H9 (cell line): Measurements from ENCODE around the gene ATP8A2. TPM values are rescaled to one million over a fixed set of nuclear protein-coding genes. Genes with fewer than 3 reads are reported as not detected.

Experiments used
- DNase-seq: peaks from one replicate; pipeline ENCODE4 v3.0.0-alpha.2; 2017
- H2AFZ ChIP-seq: one replicate; pipeline ENCODE4 v1.6.1; 2013; ENCODE audit warnings: mild to moderate bottlenecking, low read length, control low read depth, moderate library complexity
- H2AK5ac ChIP-seq: 2 replicates; pipeline ENCODE4 v1.6.1; 2013; ENCODE audit warnings: low read length, control low read depth, mixed read lengths; ENCODE audit not compliant: insufficient read length
- H2BK120ac ChIP-seq: one replicate; pipeline ENCODE4 v1.6.1; 2013; ENCODE audit warnings: low read depth, mild to moderate bottlenecking, low read length, control low read depth, inconsistent platforms; ENCODE audit not compliant: poor library complexity, severe bottlenecking
- H2BK12ac ChIP-seq: 2 replicates; pipeline ENCODE4 v1.6.1; 2013; ENCODE audit warnings: low read length, control low read depth, mixed read lengths, low read depth; ENCODE audit not compliant: insufficient read length
- H2BK15ac ChIP-seq: 2 replicates; pipeline ENCODE4 v1.6.1; 2013; ENCODE audit warnings: low read depth, low read length, control low read depth
- H2BK20ac ChIP-seq: one replicate; pipeline ENCODE4 v1.6.1; 2013; ENCODE audit warnings: low read depth, mild to moderate bottlenecking, low read length, control low read depth, inconsistent platforms; ENCODE audit not compliant: poor library complexity, severe bottlenecking
- H2BK5ac ChIP-seq: 2 replicates; pipeline ENCODE4 v1.6.1; 2013; ENCODE audit warnings: low read length, control low read depth, mixed read lengths; ENCODE audit not compliant: insufficient read length
- H3K14ac ChIP-seq: 2 replicates; pipeline ENCODE4 v1.6.1; 2013; ENCODE audit warnings: low read length, control low read depth; ENCODE audit not compliant: insufficient read depth
- H3K18ac ChIP-seq: 2 replicates; pipeline ENCODE4 v1.6.1; 2013; ENCODE audit warnings: low read depth, mild to moderate bottlenecking, mixed read lengths, low read length, control low read depth; ENCODE audit not compliant: insufficient read length
- H3K23ac ChIP-seq: 2 replicates; pipeline ENCODE4 v1.6.1; 2013; ENCODE audit warnings: low read length, control low read depth, mixed read lengths, low read depth; ENCODE audit not compliant: insufficient read length
- H3K23me2 ChIP-seq: 2 replicates; pipeline ENCODE4 v1.6.1; 2013; ENCODE audit warnings: low read depth, mild to moderate bottlenecking, mixed read lengths, low read length, control low read depth; ENCODE audit not compliant: insufficient read length, poor library complexity, severe bottlenecking
- H3K27ac ChIP-seq: 2 replicates; pipeline ENCODE4 v1.5.1; 2013; ENCODE audit warnings: low read length, control low read depth, mixed read lengths, low read depth; ENCODE audit not compliant: insufficient read length
- H3K27me3 ChIP-seq: 2 replicates; pipeline ENCODE4 v1.6.1; 2013; ENCODE audit warnings: low read length, control low read depth, inconsistent platforms; ENCODE audit not compliant: insufficient read depth
- H3K4ac ChIP-seq: 2 replicates; pipeline ENCODE4 v1.6.1; 2013; ENCODE audit warnings: low read depth, mild to moderate bottlenecking, control low read depth, inconsistent platforms, low read length, moderate library complexity
- H3K4me1 ChIP-seq: 2 replicates; pipeline ENCODE4 v1.6.1; 2013; ENCODE audit warnings: low read length, control low read depth, inconsistent platforms; ENCODE audit not compliant: insufficient read depth
- H3K4me2 ChIP-seq: 2 replicates; pipeline ENCODE4 v1.6.1; 2013; ENCODE audit warnings: low read length, control low read depth, mixed read lengths; ENCODE audit not compliant: insufficient read length, insufficient read depth
- H3K56ac ChIP-seq: 2 replicates; pipeline ENCODE4 v1.6.1; 2013; ENCODE audit warnings: low read depth, mild to moderate bottlenecking, mixed read lengths, low read length, control low read depth; ENCODE audit not compliant: insufficient read length
- H3K79me1 ChIP-seq: 2 replicates; pipeline ENCODE4 v1.6.1; 2013; ENCODE audit warnings: low read depth, mild to moderate bottlenecking, moderate library complexity, low read length, control low read depth, inconsistent platforms; ENCODE audit not compliant: insufficient read depth, poor library complexity, severe bottlenecking
- H3K79me2 ChIP-seq: 2 replicates; pipeline ENCODE4 v1.6.1; 2013; ENCODE audit warnings: low read length, control low read depth, inconsistent platforms; ENCODE audit not compliant: insufficient read depth
- H3K9ac ChIP-seq: 2 replicates; pipeline ENCODE4 v1.6.1; 2013; ENCODE audit warnings: low read length, control low read depth, mixed read lengths; ENCODE audit not compliant: insufficient read length; ENCODE audit errors: extremely low read depth
- H3K9me3 ChIP-seq: one replicate; pipeline ENCODE4 v1.6.1; 2013; ENCODE audit warnings: low read depth, low read length, inconsistent platforms; ENCODE audit not compliant: control insufficient read depth
- H3T11ph ChIP-seq: one replicate; pipeline ENCODE4 v1.6.1; 2013; ENCODE audit warnings: mild to moderate bottlenecking, low read length, control low read depth, inconsistent platforms
- H4K20me1 ChIP-seq: one replicate; pipeline ENCODE4 v1.6.1; 2013; ENCODE audit not compliant: control insufficient read depth, insufficient read length, insufficient read depth
- H4K5ac ChIP-seq: 2 replicates; pipeline ENCODE4 v1.6.1; 2013; ENCODE audit warnings: low read depth, mild to moderate bottlenecking, mixed read lengths, low read length, control low read depth; ENCODE audit not compliant: insufficient read length
- H4K8ac ChIP-seq: replicated peaks from 2 replicates; pipeline ENCODE4 v1.6.1; 2013; ENCODE audit warnings: low read length, control low read depth, mixed read lengths, low read depth; ENCODE audit not compliant: insufficient read length
- H4K91ac ChIP-seq: 2 replicates; pipeline ENCODE4 v1.6.1; 2013; ENCODE audit warnings: low read depth, mild to moderate bottlenecking, moderate library complexity, mixed read lengths, low read length, control low read depth; ENCODE audit not compliant: insufficient read length
- H3K27ac Mint-ChIP-seq, 3 experiments: 2 replicates in 2 of 3; 3 replicates in 1 of 3; pipeline ENCODE4 v1.8.0; 2020 to 2021; ENCODE audit warnings: mixed read lengths in 3 of 3, mild to moderate bottlenecking in 1 of 3, moderate library complexity in 1 of 3
- H3K27me3 Mint-ChIP-seq: 2 replicates; pipeline ENCODE4 v1.8.0; 2021; ENCODE audit warnings: low read depth, mild to moderate bottlenecking, moderate library complexity, mixed read lengths
- H3K36me3 Mint-ChIP-seq, 3 experiments: 2 replicates in 2 of 3; 3 replicates in 1 of 3; pipeline ENCODE4 v1.8.0; 2020 to 2021; ENCODE audit warnings: low read depth in 3 of 3, mixed read lengths in 3 of 3; ENCODE audit not compliant: insufficient read depth in 1 of 3
- H3K4me1 Mint-ChIP-seq, 2 experiments: 2 replicates each; pipeline ENCODE4 v1.8.0; 2020; ENCODE audit warnings: mixed read lengths in 2 of 2
- H3K4me3 Mint-ChIP-seq, 2 experiments: 2 replicates in 1 of 2; 3 replicates in 1 of 2; pipeline ENCODE4 v1.8.0; 2020 to 2021; ENCODE audit warnings: mild to moderate bottlenecking in 2 of 2, mixed read lengths in 2 of 2, moderate library complexity in 1 of 2
- H3K9me3 Mint-ChIP-seq, 2 experiments: 2 replicates in 1 of 2; 3 replicates in 1 of 2; pipeline ENCODE4 v1.8.0; 2020; ENCODE audit warnings: mild to moderate bottlenecking in 2 of 2, mixed read lengths in 2 of 2, moderate library complexity in 1 of 2
- WGBS: extraction: QIAGEN DNeasy Blood & Tissue Kit; methylation state at CpG from one replicate; pipeline ENCODE4 v1.1.7; 2013; ENCODE audit warnings: missing lambda C conversion rate, low lambda C conversion rate, mixed read lengths; ENCODE audit not compliant: insufficient read length; ENCODE audit errors: extremely low coverage; 5-methylcytosine and 5-hydroxymethylcytosine counted together
- total RNA-seq: library from RNA; stranded (reverse); gene quantifications from 2 replicates; pipeline ENCODE4 v1.2.1, GENCODE V29; 2021
- TF ChIP-seq, protein P1 (sequence below): fragments of 200-600 bp; sonication (generic); conservative IDR thresholded peaks from 3 replicates; pipeline ENCODE4 v1.8.0; 2021; ENCODE audit warnings: antibody characterized with exemption, mild to moderate bottlenecking

The ATP8A2 gene
- total RNA-seq, 1 experiment from 2014 or later: 18.2 TPM

DNA sequence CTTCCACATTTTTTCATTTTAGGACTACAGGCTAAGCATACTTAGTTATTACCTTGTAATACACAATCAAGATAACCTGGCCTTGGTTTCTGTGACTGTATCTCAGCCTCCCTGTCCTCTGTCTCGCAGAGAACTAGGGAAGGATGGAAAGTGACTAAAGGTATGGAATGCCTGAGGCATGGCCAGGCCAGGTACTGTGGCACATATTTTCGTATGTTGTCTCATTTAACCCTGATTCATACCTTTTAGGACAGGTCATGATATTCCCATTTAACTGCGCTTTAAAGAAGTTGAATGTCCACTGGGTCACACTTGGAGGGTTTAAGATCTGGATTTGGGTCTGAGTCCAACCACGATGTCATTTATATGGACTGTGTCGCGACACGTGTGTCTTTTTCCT lies 357.4 kb downstream of the ATP8A2 start:
- Histone ChIP-seq H3K79me1 (no peaks in the 10 kb centered on the region), H2AK5ac (no peak overlapping the region), H3K23ac (no peak overlapping the region), H3K4me2 (no peak overlapping the region), H4K8ac (no peak overlapping the region), H4K91ac (no peak overlapping the region), H2BK20ac (no peak overlapping the region), H3K9ac (no peak overlapping the region), H3K56ac (no peak overlapping the region), H3K4ac (no peak overlapping the region), H3K79me2 (no peaks in the 10 kb centered on the region), H3K4me1 (no peaks in the 10 kb centered on the region; the same call in 1 of the 2 replicates), H3K14ac (no peak overlapping the region), H2AFZ (no peak overlapping the region), H2BK5ac (no peak overlapping the region), H4K20me1 (no peaks in the 10 kb centered on the region), H3K27ac (no peak overlapping the region), H2BK12ac (no peak overlapping the region), H4K5ac (no peak overlapping the region), H3T11ph (no peak overlapping the region), H3K18ac (no peak overlapping the region), H2BK15ac (no peak overlapping the region), H3K27me3 (no peaks in the 10 kb centered on the region), H3K23me2 (no peaks in the 10 kb centered on the region), H2BK120ac (no peak overlapping the region), H3K9me3 (no peaks in the 10 kb centered on the region)
- Mint-ChIP-seq H3K4me3 (no peak overlapping the region), H3K9me3 (no peaks in the 10 kb centered on the region), H3K4me1 (peaks cover 18 to 24% of the 10 kb centered on the region in 2 experiments), H3K36me3 (no peaks in the 10 kb centered on the region), H3K27ac (peak overlapping the region; percentile 13 to 78 (median 24); a peak in 3 of 7 replicates), H3K27me3 (no peaks in the 10 kb centered on the region; the same call in 1 of the 2 replicates)
- DNase-seq: no peak
- no CpG with 5 or more reads among the region's 7 CpGs for WGBS
- TF ChIP-seq, protein P1, sequence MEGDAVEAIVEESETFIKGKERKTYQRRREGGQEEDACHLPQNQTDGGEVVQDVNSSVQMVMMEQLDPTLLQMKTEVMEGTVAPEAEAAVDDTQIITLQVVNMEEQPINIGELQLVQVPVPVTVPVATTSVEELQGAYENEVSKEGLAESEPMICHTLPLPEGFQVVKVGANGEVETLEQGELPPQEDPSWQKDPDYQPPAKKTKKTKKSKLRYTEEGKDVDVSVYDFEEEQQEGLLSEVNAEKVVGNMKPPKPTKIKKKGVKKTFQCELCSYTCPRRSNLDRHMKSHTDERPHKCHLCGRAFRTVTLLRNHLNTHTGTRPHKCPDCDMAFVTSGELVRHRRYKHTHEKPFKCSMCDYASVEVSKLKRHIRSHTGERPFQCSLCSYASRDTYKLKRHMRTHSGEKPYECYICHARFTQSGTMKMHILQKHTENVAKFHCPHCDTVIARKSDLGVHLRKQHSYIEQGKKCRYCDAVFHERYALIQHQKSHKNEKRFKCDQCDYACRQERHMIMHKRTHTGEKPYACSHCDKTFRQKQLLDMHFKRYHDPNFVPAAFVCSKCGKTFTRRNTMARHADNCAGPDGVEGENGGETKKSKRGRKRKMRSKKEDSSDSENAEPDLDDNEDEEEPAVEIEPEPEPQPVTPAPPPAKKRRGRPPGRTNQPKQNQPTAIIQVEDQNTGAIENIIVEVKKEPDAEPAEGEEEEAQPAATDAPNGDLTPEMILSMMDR: no peak
